ENCODE data around the gene HES6. TPM values are rescaled to one million over a fixed set of nuclear protein-coding genes. Genes with fewer than 3 reads are reported as not detected.

The HES6 gene
- total and polyA plus RNA-seq, 2 experiments from 2014 or later: 38.8 to 76.3 TPM

DNA sequence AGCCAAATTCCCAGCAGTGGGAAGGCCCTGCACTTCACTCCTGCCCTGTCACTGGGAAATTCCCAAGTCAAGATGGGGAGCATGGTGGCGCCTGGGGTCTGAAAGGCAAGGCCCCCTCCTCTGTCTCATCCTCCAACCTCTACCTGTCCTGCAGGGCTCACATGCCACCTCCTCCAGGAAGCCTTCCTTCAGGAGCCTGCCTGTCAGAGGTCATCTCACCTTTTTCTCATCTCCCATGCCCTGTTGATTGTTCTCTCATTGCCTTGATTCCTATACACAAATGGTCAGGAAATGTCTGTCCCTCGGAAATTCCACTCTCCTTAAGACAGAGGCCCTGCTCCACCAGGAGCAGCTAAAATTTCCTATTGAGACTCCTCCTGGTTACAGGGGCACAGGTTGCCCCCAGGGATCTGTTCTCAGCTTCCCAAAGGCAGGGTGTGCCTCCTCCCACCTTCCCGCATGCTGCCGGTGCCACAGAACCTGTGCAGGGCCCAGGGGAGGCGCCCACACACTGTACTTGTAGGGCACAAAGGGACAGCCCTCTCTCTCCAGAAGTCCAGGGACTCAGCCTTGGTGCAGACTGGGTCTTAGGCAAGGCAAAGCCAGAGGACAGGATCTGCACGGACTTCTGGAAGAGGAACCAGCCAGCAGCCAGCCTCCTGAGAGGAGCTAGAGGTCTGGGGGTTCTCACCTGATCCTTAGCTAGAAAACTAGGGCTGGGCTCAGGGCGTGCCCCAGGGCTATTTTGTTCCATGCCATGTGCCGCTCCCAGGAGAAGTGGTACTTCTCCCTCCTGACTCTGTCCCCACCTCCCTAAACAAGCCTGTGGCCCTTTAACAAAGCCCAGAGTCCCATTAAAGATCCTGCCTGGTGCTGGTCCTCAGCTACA lies 12.9 kb downstream of the HES6 start:
- Histone ChIP-seq H3K27me3 (ENCODE audit: insufficient read depth) (peaks cover 28% of the 10 kb centered on the region), H3K79me2 (replicated peaks; ENCODE audit: insufficient read depth) (no peaks in the 10 kb centered on the region), H3K9me2 (ENCODE audit: insufficient read depth) (no peaks in the 10 kb centered on the region), H3K4me1 (ENCODE audit: insufficient read depth) (peaks cover 4% of the 10 kb centered on the region; the same call in 1 of the 2 replicates), H3K4me2 (no peak overlapping the region), H3F3A (replicated peaks; ENCODE audit: low read depth) (no peaks in the 10 kb centered on the region), H2AFZ (no peak overlapping the region), H3K36me3 (ENCODE audit: insufficient read depth) (no peaks in the 10 kb centered on the region), H4K20me1 (replicated peaks; ENCODE audit: insufficient read depth) (no peaks in the 10 kb centered on the region), H3K27ac (ENCODE audit: low read depth) (no peak overlapping the region), H3K4me3 (no peak overlapping the region)
- TF ChIP-seq, protein P1, sequence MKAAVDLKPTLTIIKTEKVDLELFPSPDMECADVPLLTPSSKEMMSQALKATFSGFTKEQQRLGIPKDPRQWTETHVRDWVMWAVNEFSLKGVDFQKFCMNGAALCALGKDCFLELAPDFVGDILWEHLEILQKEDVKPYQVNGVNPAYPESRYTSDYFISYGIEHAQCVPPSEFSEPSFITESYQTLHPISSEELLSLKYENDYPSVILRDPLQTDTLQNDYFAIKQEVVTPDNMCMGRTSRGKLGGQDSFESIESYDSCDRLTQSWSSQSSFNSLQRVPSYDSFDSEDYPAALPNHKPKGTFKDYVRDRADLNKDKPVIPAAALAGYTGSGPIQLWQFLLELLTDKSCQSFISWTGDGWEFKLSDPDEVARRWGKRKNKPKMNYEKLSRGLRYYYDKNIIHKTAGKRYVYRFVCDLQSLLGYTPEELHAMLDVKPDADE (IDR thresholded peaks at IDR 0.05): no peak
- TF ChIP-seq NANOG (IDR thresholded peaks at IDR 0.05; ENCODE audit: borderline replicate concordance) (no peak), POLR2AphosphoS5 (IDR thresholded peaks at IDR 0.05; ENCODE audit: low read depth) (no peak)
- H3K9me3 Mint-ChIP-seq: peaks cover 3% of the 10 kb centered on the region; the same call in 2 of the 3 replicates
- no peak overlapping the region for H3K27ac Mint-ChIP-seq
- H3K4me1 Mint-ChIP-seq: peaks cover 13% of the 10 kb centered on the region
- ATAC-seq (no peak), DNase-seq (ENCODE audit: low spot score) (no peak)
- H3K36me3 Mint-ChIP-seq (ENCODE audit: low read depth): no peaks in the 10 kb centered on the region; the same call in 2 of the 3 replicates
- H3K4me3 Mint-ChIP-seq: no peak overlapping the region
- H3K27me3 Mint-ChIP-seq (ENCODE audit: insufficient read depth, low read depth, poor library complexity): peaks cover 28% of the 10 kb centered on the region

DNA sequence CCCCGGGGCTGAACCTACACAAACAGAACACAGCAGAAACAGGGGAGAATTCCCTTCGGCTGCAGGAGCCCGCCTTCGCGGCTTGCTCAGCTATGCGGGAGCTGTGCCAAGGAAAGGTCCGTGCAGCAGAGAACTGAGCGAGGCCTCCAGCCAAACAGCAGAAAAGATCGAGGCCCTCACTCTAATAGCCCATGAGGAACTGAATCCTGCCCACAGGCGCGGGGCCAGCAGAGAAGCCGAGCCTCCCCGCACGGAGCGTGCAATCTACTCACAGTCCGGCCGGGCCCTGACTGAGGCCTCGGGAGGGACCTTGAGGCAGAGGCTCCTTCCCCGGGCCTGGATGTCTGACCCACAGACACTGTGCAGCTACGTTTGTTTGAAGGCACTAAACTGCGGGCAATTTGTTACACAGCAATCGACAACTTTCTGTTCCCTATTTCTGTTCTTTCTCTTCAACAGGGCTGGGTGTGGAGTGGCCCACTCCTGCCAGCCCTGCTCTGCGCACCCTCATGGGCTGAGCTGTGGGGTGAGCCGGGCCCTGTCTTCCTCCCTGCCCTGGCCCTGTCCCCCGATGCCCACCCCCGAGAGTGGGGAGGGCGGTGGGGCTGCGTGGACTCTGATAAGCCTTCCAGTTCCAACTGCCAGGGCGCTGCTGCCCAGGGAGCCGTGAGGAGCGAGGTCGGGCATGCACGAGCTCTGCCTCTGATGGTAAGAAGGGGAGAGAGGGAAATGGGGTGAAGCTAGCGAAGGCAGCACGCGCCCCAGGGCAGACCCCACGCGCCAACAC lies 13.7 kb downstream of the HES6 start:
- Histone ChIP-seq H3K27ac (ENCODE audit: low read depth) (no peak overlapping the region), H3K4me1 (ENCODE audit: insufficient read depth) (peaks cover 4% of the 10 kb centered on the region; the same call in 1 of the 2 replicates), H3K36me3 (ENCODE audit: insufficient read depth) (no peaks in the 10 kb centered on the region), H2AFZ (no peak overlapping the region), H4K20me1 (replicated peaks; ENCODE audit: insufficient read depth) (no peaks in the 10 kb centered on the region), H3F3A (replicated peaks; ENCODE audit: low read depth) (no peaks in the 10 kb centered on the region), H3K79me2 (replicated peaks; ENCODE audit: insufficient read depth) (no peaks in the 10 kb centered on the region), H3K27me3 (ENCODE audit: insufficient read depth) (peaks cover 25% of the 10 kb centered on the region), H3K9me2 (ENCODE audit: insufficient read depth) (no peaks in the 10 kb centered on the region), H3K4me3 (no peak overlapping the region), H3K4me2 (no peak overlapping the region)
- peaks cover 23% of the 10 kb centered on the region for H3K27me3 Mint-ChIP-seq (ENCODE audit: insufficient read depth, low read depth, poor library complexity)
- ATAC-seq: no peak
- no peak for DNase-seq (ENCODE audit: low spot score)
- no peak overlapping the region for H3K4me3 Mint-ChIP-seq
- H3K4me1 Mint-ChIP-seq: peaks cover 13% of the 10 kb centered on the region
- H3K27ac Mint-ChIP-seq: no peak overlapping the region
- peaks cover 3% of the 10 kb centered on the region; the same call in 2 of the 3 replicates for H3K9me3 Mint-ChIP-seq
- H3K36me3 Mint-ChIP-seq (ENCODE audit: low read depth): no peaks in the 10 kb centered on the region; the same call in 2 of the 3 replicates
- TF ChIP-seq, protein P2, sequence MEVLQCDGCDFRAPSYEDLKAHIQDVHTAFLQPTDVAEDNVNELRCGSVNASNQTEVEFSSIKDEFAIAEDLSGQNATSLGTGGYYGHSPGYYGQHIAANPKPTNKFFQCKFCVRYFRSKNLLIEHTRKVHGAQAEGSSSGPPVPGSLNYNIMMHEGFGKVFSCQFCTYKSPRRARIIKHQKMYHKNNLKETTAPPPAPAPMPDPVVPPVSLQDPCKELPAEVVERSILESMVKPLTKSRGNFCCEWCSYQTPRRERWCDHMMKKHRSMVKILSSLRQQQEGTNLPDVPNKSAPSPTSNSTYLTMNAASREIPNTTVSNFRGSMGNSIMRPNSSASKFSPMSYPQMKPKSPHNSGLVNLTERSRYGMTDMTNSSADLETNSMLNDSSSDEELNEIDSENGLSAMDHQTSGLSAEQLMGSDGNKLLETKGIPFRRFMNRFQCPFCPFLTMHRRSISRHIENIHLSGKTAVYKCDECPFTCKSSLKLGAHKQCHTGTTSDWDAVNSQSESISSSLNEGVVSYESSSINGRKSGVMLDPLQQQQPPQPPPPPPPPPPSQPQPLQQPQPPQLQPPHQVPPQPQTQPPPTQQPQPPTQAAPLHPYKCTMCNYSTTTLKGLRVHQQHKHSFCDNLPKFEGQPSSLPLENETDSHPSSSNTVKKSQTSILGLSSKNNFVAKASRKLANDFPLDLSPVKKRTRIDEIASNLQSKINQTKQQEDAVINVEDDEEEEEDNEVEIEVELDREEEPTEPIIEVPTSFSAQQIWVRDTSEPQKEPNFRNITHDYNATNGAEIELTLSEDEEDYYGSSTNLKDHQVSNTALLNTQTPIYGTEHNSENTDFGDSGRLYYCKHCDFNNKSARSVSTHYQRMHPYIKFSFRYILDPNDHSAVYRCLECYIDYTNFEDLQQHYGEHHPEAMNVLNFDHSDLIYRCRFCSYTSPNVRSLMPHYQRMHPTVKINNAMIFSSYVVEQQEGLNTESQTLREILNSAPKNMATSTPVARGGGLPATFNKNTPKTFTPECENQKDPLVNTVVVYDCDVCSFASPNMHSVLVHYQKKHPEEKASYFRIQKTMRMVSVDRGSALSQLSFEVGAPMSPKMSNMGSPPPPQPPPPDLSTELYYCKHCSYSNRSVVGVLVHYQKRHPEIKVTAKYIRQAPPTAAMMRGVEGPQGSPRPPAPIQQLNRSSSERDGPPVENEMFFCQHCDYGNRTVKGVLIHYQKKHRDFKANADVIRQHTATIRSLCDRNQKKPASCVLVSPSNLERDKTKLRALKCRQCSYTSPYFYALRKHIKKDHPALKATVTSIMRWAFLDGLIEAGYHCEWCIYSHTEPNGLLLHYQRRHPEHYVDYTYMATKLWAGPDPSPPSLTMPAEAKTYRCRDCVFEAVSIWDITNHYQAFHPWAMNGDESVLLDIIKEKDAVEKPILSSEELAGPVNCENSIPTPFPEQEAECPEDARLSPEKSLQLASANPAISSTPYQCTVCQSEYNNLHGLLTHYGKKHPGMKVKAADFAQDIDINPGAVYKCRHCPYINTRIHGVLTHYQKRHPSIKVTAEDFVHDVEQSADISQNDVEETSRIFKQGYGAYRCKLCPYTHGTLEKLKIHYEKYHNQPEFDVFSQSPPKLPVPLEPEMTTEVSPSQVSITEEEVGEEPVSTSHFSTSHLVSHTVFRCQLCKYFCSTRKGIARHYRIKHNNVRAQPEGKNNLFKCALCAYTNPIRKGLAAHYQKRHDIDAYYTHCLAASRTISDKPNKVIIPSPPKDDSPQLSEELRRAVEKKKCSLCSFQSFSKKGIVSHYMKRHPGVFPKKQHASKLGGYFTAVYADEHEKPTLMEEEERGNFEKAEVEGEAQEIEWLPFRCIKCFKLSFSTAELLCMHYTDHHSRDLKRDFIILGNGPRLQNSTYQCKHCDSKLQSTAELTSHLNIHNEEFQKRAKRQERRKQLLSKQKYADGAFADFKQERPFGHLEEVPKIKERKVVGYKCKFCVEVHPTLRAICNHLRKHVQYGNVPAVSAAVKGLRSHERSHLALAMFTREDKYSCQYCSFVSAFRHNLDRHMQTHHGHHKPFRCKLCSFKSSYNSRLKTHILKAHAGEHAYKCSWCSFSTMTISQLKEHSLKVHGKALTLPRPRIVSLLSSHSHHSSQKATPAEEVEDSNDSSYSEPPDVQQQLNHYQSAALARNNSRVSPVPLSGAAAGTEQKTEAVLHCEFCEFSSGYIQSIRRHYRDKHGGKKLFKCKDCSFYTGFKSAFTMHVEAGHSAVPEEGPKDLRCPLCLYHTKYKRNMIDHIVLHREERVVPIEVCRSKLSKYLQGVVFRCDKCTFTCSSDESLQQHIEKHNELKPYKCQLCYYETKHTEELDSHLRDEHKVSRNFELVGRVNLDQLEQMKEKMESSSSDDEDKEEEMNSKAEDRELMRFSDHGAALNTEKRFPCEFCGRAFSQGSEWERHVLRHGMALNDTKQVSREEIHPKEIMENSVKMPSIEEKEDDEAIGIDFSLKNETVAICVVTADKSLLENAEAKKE (CRISPR knock-in tag; IDR thresholded peaks at IDR 0.05): no peak
- TF ChIP-seq, protein P3, sequence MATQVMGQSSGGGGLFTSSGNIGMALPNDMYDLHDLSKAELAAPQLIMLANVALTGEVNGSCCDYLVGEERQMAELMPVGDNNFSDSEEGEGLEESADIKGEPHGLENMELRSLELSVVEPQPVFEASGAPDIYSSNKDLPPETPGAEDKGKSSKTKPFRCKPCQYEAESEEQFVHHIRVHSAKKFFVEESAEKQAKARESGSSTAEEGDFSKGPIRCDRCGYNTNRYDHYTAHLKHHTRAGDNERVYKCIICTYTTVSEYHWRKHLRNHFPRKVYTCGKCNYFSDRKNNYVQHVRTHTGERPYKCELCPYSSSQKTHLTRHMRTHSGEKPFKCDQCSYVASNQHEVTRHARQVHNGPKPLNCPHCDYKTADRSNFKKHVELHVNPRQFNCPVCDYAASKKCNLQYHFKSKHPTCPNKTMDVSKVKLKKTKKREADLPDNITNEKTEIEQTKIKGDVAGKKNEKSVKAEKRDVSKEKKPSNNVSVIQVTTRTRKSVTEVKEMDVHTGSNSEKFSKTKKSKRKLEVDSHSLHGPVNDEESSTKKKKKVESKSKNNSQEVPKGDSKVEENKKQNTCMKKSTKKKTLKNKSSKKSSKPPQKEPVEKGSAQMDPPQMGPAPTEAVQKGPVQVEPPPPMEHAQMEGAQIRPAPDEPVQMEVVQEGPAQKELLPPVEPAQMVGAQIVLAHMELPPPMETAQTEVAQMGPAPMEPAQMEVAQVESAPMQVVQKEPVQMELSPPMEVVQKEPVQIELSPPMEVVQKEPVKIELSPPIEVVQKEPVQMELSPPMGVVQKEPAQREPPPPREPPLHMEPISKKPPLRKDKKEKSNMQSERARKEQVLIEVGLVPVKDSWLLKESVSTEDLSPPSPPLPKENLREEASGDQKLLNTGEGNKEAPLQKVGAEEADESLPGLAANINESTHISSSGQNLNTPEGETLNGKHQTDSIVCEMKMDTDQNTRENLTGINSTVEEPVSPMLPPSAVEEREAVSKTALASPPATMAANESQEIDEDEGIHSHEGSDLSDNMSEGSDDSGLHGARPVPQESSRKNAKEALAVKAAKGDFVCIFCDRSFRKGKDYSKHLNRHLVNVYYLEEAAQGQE (IDR thresholded peaks at IDR 0.05; ENCODE audit: unreplicated experiment): no peak
- TF ChIP-seq NANOG (IDR thresholded peaks at IDR 0.05; ENCODE audit: borderline replicate concordance): no peak
- no peak for TF ChIP-seq STAT1 (IDR thresholded peaks at IDR 0.05; ENCODE audit: unreplicated experiment)
- no peak for TF ChIP-seq CREB1 (CRISPR knock-in tag; IDR thresholded peaks at IDR 0.05; ENCODE audit: low read depth)
- TF ChIP-seq ZNF114 (CRISPR knock-in tag; IDR thresholded peaks at IDR 0.05): no peak
- TF ChIP-seq POLR2AphosphoS5 (IDR thresholded peaks at IDR 0.05; ENCODE audit: low read depth): no peak

All from GM23338 (cell line).